ENCODE measurements around the gene CNTN3. TPM values are rescaled to one million over a fixed set of nuclear protein-coding genes. Genes with fewer than 3 reads are reported as not detected.

CNTN3 gene
- total RNA-seq, 3 donors from 2014 or later = 3.6 to 12.2 (median 3.7) TPM

DNA sequence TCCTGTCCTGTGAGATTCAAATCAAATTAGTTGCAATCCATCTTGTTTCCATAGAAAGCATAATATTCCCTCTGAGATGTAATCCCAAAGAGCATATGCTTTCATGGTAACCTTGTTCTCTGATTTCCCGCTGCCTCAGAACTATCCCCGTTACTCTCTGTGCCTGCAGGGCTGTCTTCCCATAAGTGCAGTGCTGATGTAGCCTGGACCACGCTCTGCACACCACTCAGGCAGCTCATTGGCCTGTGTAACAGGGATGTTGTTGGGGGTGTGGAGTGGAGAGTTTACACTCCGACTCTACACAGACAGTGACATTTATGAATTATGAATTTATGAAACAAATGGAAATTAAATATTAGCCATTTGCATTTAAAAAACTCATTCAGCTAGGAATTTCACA lies 33.6 kb upstream of the CNTN3 start:
- Histone ChIP-seq H3K4me3 (no peak overlapping the region), H3K4me1 (no peaks in the 10 kb centered on the region), H3K27me3 (no peaks in the 10 kb centered on the region), H3K36me3 (no peaks in the 10 kb centered on the region), H3K9me3 (no peaks in the 10 kb centered on the region), H3K27ac (no peak overlapping the region)
- no peak for DNase-seq (ENCODE audit: low spot score in 2 of 2)
- TF ChIP-seq POLR2AphosphoS5 (IDR thresholded peaks at IDR 0.05) = no peak
- TF ChIP-seq, protein P1, sequence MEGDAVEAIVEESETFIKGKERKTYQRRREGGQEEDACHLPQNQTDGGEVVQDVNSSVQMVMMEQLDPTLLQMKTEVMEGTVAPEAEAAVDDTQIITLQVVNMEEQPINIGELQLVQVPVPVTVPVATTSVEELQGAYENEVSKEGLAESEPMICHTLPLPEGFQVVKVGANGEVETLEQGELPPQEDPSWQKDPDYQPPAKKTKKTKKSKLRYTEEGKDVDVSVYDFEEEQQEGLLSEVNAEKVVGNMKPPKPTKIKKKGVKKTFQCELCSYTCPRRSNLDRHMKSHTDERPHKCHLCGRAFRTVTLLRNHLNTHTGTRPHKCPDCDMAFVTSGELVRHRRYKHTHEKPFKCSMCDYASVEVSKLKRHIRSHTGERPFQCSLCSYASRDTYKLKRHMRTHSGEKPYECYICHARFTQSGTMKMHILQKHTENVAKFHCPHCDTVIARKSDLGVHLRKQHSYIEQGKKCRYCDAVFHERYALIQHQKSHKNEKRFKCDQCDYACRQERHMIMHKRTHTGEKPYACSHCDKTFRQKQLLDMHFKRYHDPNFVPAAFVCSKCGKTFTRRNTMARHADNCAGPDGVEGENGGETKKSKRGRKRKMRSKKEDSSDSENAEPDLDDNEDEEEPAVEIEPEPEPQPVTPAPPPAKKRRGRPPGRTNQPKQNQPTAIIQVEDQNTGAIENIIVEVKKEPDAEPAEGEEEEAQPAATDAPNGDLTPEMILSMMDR (IDR thresholded peaks at IDR 0.05) = no peak
- TF ChIP-seq POLR2A (IDR thresholded peaks at IDR 0.05) = no peak
- intact Hi-C loops (cut with DNase I; ENCODE audit: low total_unique reads) = no loop called here

DNA sequence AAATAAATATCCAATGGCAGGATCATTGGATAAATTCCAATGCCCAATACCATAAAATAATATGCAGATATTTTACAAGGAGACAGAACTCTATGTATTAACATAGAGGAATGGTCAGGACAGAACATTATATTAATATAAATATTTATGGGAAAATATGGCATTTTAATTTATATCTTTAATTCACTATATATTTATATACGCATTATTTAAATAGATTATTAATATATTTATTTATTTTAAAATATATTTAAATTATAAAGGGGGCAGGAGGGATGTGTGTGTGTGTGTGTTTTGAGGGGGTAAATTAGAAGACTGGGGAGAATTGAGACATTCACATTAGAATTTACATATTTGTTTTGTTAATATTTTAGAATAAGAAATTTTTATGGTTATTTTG lies 31.6 kb upstream of the CNTN3 start:
- no peak overlapping the region for H3K27ac ChIP-seq
- intact Hi-C loops (cut with DNase I; ENCODE audit: low total_unique reads) = no loop called here
- no peak for DNase-seq (ENCODE audit: low spot score in 2 of 2)
- TF ChIP-seq POLR2A (IDR thresholded peaks at IDR 0.05) (no peak), POLR2AphosphoS5 (IDR thresholded peaks at IDR 0.05) (no peak)
- TF ChIP-seq, protein P1 (IDR thresholded peaks at IDR 0.05) = no peak
- H3K9me3 ChIP-seq = no peaks in the 10 kb centered on the region
- H3K36me3 ChIP-seq = no peaks in the 10 kb centered on the region
- H3K4me3 ChIP-seq = no peak overlapping the region
- H3K4me1 ChIP-seq = no peaks in the 10 kb centered on the region
- no peaks in the 10 kb centered on the region for H3K27me3 ChIP-seq

GRCh38 chr3:74643636-74644035 lies 29.2 kb upstream of the CNTN3 start:
- Histone ChIP-seq H3K4me3 (no peak overlapping the region), H3K4me1 (no peaks in the 10 kb centered on the region), H3K36me3 (no peaks in the 10 kb centered on the region), H3K27ac (peak overlapping the region in 1 of 2 donors; percentile 26), H3K27me3 (no peaks in the 10 kb centered on the region), H3K9me3 (no peaks in the 10 kb centered on the region)
- TF ChIP-seq, protein P1 (IDR thresholded peaks at IDR 0.05) = no peak
- no peak for TF ChIP-seq POLR2A (IDR thresholded peaks at IDR 0.05)
- no peak for TF ChIP-seq POLR2AphosphoS5 (IDR thresholded peaks at IDR 0.05)
- DNase-seq (ENCODE audit: low spot score in 2 of 2) = peak in 1 of 2 donors; percentile 30
- intact Hi-C loops (cut with DNase I; ENCODE audit: low total_unique reads) = no loop called here

- Histone ChIP-seq H3K27me3 (no peaks in the 10 kb centered on the region), H3K36me3 (no peaks in the 10 kb centered on the region), H3K27ac (peak overlapping the region in 1 of 2 donors; percentile 26), H3K4me1 (no peaks in the 10 kb centered on the region), H3K9me3 (no peaks in the 10 kb centered on the region), H3K4me3 (no peak overlapping the region)
- TF ChIP-seq POLR2A (IDR thresholded peaks at IDR 0.05) (no peak), POLR2AphosphoS5 (IDR thresholded peaks at IDR 0.05) (no peak)
- TF ChIP-seq, protein P1 (IDR thresholded peaks at IDR 0.05) = no peak
- no peak for DNase-seq (ENCODE audit: low spot score in 2 of 2)
- intact Hi-C loops (cut with DNase I; ENCODE audit: low total_unique reads) = no loop called here
Measured at GRCh38 chr3:74642876-74643275, 28.4 kb upstream of the CNTN3 start.

DNA sequence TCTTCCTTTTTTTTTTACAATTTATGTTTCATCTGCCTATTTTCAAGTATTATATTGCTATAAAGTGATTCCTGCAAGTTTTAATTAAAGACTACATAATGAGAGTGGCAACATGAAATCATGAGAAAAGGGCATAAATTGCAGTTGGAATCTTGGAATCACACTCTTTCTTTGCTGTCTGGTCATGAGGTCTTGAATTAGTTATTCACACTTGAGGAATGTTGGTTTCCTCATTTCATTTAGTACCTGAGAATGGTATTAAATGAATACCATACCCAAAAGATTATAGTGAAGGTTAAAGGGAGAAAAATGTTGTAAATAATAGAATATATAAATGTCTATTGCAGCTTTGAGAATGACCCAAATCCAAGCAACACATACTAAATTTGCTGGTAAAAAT lies 25.8 kb upstream of the CNTN3 start:
- H3K4me3 ChIP-seq = no peak overlapping the region
- no peak overlapping the region for H3K27ac ChIP-seq
- H3K9me3 ChIP-seq = no peaks in the 10 kb centered on the region
- TF ChIP-seq, protein P1 (IDR thresholded peaks at IDR 0.05) = no peak
- no peak for TF ChIP-seq POLR2A (IDR thresholded peaks at IDR 0.05)
- no peak for TF ChIP-seq POLR2AphosphoS5 (IDR thresholded peaks at IDR 0.05)
- intact Hi-C loops (cut with DNase I; ENCODE audit: low total_unique reads) = no loop called here
- H3K4me1 ChIP-seq = no peaks in the 10 kb centered on the region
- no peaks in the 10 kb centered on the region for H3K27me3 ChIP-seq
- DNase-seq (ENCODE audit: low spot score in 2 of 2) = no peak
- H3K36me3 ChIP-seq = no peaks in the 10 kb centered on the region
